ENCODE results near the gene PRSS36.

GRCh38 chr16:31199430-31200041, 49.7 kb upstream of the PRSS36 start:
- TF ChIP-seq CTCF (conservative IDR thresholded peaks at IDR 0.05; ENCODE audit: low read depth, low read length) (no peak), EZH2 (IDR thresholded peaks at IDR 0.05; ENCODE audit: borderline replicate concordance, low read depth, low read length, poor library complexity, severe bottlenecking) (no peak)

All from A673 (cell line).